Coronary artery (tissue), 2 donors: ENCODE measurements around the gene TTC34.

Experiments
- DNase-seq: peaks from one replicate; pipeline ENCODE4 v3.0.0-alpha.2; 2017; ENCODE audit warnings: low spot score
- H3K27ac ChIP-seq, 2 donors: fragments of 200-600 bp; sonication (generic); one replicate each; pipeline ENCODE4 v1.5.1; 2016 to 2019
- H3K4me3 ChIP-seq: fragments of 200-600 bp; sonication (generic); 2 replicates; pipeline ENCODE4 v1.5.1; 2016; ENCODE audit warnings: mild to moderate bottlenecking, moderate library complexity
- TF ChIP-seq, protein P1 (sequence below): fragments of 200-600 bp; sonication (generic); IDR thresholded peaks from one replicate; pipeline ENCODE4 v1.5.1; 2019; ENCODE audit warnings: antibody characterized with exemption

TTC34 gene

DNA sequence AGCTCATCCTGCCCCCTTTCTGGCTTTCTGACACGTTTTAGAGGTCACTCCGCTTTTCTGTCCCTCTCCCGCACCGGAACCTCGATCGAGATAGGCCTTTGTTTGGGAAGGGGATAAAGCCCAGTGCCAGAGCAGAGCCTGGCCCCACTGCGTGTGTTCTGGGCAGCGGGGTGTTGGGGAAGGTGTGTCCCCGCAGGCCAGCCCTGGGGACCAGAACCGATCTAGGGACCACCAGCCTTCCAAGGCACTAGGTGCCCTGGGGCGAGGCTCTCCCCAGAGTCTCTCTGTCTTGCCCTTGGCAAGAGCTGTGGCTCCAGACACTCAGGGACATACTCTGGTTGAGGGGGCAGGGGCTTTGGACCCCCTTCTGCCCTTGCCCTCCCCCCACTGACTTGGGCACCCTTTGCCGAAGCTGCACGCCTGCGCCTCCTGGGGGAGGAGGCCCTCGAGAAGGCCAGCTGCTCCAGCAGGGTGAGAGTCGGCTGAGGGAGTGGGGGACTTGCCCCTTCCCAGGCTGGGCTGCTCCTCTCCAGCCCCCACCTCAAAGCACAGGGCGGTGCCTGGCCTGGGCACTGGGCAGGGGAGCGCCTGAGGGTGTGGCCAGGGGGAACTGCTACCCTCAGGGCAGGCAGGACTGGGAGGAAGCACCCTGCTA lies 198.5 kb downstream of the TTC34 start:
- no peak overlapping the region for H3K4me3 ChIP-seq
- TF ChIP-seq, protein P1, sequence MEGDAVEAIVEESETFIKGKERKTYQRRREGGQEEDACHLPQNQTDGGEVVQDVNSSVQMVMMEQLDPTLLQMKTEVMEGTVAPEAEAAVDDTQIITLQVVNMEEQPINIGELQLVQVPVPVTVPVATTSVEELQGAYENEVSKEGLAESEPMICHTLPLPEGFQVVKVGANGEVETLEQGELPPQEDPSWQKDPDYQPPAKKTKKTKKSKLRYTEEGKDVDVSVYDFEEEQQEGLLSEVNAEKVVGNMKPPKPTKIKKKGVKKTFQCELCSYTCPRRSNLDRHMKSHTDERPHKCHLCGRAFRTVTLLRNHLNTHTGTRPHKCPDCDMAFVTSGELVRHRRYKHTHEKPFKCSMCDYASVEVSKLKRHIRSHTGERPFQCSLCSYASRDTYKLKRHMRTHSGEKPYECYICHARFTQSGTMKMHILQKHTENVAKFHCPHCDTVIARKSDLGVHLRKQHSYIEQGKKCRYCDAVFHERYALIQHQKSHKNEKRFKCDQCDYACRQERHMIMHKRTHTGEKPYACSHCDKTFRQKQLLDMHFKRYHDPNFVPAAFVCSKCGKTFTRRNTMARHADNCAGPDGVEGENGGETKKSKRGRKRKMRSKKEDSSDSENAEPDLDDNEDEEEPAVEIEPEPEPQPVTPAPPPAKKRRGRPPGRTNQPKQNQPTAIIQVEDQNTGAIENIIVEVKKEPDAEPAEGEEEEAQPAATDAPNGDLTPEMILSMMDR: no peak
- H3K27ac ChIP-seq: no peak overlapping the region
- no peak for DNase-seq

DNA sequence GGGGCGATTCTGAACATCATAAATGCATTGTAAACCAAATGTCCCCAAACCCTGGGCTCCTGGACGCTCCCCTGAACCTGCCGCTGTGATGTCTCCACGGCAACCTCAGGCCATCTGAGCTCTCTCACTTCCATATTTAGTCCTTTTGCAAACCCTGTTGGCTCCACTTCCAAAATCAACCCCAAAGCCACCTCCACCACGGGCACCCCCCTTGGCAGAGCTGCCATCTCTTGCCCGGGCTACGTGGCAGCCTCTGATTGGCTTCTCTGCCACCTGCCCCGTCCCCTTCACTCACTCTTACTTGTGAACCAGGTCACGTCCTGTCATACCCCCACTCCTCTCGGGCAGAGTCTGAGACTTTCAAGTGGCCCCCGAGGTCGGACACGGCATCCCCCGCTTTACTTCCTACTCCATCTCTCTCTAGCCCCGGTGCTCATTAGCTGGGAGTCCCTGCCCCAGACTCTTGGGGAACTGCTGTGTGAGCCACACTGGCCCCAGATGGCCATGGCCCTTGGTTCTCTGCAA lies 199.1 kb downstream of the TTC34 start:
- no peak for DNase-seq
- TF ChIP-seq, protein P1: no peak
- H3K4me3 ChIP-seq: no peak overlapping the region
- no peak overlapping the region for H3K27ac ChIP-seq

DNA sequence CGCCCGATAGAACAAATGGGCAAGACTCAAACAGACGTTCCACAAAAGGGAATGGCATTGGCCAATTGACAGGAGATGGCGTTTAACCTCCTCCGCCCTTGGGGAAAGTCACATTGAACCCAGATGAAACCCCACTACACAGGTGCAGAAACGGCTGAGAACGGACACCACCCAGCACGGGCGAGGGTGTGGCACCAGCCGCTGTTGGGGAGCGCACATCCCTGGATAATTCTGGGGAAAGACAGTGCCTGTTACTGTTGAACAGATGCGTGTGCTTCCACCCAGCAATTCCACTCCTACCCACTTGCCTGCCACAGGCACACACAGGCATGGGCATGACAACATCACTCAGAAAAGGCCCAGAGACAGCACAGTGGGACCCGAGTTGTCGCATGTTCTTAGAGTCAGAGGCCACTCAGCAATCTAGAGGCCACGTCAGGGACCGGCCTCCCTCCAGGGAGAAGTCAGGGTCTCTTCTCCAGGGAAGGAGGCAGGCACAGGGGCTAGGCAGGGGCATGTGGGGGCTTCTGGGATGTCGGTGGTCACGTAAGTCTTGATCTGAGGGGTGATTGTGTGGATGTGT lies 199.7 kb downstream of the TTC34 start:
- H3K27ac ChIP-seq: no peak overlapping the region
- TF ChIP-seq, protein P1: no peak
- no peak overlapping the region for H3K4me3 ChIP-seq
- no peak for DNase-seq

DNA sequence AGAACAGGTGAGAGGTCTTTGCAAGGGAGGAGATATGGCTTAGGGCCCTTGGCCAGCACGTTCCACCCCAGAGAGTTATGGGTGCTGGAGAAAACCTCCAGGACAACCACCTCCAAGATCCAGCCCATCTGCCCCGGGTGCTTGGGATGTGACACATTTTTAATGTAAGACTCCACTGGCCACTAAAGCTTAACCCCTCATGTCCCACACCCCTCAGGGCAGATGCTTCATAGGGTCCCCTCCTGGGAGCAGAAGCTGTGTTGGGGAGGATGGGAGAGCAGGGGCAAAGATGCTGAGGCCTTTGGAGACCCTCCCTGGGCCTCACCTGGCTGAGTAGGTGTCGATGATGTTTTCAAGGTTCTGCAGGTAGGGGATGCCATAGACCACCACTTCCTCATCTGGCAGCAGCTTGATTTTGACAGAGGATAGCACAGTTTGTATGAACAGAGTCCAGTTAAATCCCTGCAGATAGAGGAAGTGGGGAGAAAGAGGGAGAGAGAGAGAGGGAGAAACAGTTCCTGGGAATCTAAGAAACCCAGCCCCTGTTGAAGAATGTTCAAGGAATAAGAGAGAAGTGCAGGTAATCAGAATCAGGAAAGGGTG lies 203.1 kb downstream of the TTC34 start:
- Histone ChIP-seq H3K4me3 (no peak overlapping the region), H3K27ac (no peak overlapping the region)
- TF ChIP-seq, protein P1: no peak
- DNase-seq: no peak

DNA sequence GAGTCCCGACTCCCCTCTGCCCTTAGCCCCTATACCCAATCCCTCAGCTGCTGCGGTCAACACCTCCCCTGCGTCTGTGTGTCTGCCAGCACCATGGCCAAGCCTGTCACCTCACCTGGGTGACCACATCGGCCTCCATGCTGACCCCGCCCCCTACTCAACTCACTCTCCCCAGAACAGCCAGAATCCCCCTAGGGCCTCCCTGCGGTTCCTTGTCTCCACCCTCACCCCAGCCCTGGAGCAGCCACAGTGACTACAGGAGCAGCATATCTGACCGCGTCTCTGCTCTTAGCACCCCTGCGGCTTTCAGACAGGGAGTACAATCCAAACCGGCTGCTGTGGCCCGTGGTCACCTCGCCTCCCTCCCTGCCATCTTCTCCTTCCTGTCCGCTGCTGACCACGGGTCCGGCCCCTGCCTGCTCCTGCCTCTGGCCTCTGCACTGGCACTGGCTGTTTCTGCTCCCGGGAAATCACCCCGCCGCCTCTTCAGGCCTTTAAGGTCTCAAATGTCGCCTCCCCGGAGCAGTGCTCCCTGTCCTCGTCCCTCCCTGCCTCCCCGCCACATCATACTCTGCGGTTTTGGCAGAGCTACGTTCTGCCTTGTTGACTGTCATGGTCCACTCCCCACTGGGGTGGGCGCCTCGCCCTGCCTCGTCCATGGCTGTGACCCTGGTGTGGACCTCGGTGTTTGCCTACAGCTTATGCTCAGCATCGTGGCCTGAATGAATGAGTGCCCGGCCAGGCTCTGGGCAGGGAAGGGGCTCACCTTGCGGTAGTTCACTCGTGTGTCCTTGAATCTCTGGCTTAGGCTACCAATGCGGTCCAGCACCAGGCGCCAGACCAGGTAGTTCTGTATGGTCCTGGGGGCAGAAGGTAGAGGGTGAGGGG lies 203.8 kb downstream of the TTC34 start:
- DNase-seq: peak; percentile 68
- Histone ChIP-seq H3K27ac (no peak overlapping the region), H3K4me3 (no peak overlapping the region)
- TF ChIP-seq, protein P1: no peak

DNA sequence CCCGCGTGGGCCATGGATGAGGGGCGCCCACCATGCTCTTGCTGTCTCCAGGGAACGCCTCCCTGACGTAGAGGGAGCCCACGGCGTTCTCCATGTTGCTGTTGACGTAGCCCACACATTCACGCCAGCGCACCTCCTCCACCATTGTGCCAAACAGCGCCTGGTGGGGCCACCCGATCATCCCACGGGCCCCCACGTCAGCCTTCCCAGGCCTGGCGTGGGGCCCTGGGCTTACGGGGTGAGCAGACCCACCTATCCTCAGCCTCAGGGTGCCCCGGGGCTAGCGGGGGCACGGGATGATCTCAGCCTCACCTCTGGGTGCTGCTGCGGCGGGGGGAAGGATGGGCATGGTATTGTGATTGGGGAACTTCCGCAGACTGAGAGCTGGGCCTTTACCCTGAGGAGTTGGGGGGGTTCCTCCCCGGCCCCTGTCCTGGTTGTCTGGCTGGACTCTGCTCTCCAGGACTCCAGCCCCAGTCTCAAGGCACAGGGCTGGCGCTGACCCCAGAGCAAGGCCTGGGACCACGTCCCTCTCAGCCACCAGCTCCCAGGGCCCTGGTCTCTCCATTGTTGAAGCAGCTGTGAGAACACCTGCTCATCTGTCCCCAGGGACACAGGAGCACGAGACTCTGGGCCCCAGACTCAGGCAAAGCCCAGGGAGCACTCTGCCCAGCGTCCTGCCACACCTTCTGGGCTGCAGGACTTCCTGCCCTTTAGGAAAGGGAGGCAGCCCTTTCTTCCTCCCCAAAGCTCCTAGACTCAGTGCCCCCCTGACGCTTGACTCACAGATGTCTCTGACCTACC lies 204.8 kb downstream of the TTC34 start:
- peak; percentile 66 for DNase-seq
- Histone ChIP-seq H3K27ac (no peak overlapping the region), H3K4me3 (no peak overlapping the region)
- TF ChIP-seq, protein P1: no peak
